Endothelial cell of umbilical vein (primary cell): ENCODE data around the gene MYOCD. TPM values are rescaled to one million over a fixed set of nuclear protein-coding genes. Genes with fewer than 3 reads are reported as not detected.

Experiments
- BruUV-seq: library from RNA; stranded (reverse); fragments of 400-500 nt; replicated peaks from 2 replicates; lab custom pipeline; 2021; lab: Mats Ljungman, UMichigan
- CTCF ChIA-PET: fragments of 300-600, 350-600 bp; sonication (Branson Sonifier 250); formaldehyde crosslinking; loops from one replicate; lab custom pipeline; 2021; ENCODE audit warnings: antibody characterized with exemption, inconsistent platforms; lab: Charles Lee
- POLR2A ChIA-PET: fragments of 300-600, 350-600 bp; sonication (Branson Sonifier 250); formaldehyde crosslinking; loops from one replicate; lab custom pipeline; 2021; ENCODE audit warnings: antibody characterized with exemption, inconsistent platforms; lab: Charles Lee
- DNase-seq: peaks from one replicate; pipeline ENCODE4 v3.0.0-alpha.2; 2011; ENCODE audit warnings: low read depth, low spot score
- FAIRE-seq: peaks from 2 replicates; lab custom pipeline; 2011; peaks lifted over from hg19 to GRCh38; lab: Jason Lieb, UNC
- H2AFZ ChIP-seq: 2 replicates; pipeline ENCODE4 v1.6.0; 2012; ENCODE audit warnings: low read depth, low read length, control low read depth, inconsistent platforms
- H3K27ac ChIP-seq: 2 replicates; pipeline ENCODE4 v1.5.1; 2011; ENCODE audit warnings: low read depth, mild to moderate bottlenecking, control low read depth, low read length, moderate library complexity; ENCODE audit not compliant: insufficient read depth
- H3K27me3 ChIP-seq, 2 experiments: 2 replicates each; pipeline versions ENCODE4 v1.6.0 to v1.6.1; 2011; ENCODE audit warnings: low read length in 2 of 2, mixed read lengths in 1 of 2; ENCODE audit not compliant: control insufficient read depth in 2 of 2, insufficient read depth in 2 of 2
- H3K36me3 ChIP-seq, 2 experiments: 2 replicates in 1 of 2; 3 replicates in 1 of 2; pipeline ENCODE4 v1.5.1; 2011; ENCODE audit warnings: low read length in 2 of 2, mild to moderate bottlenecking in 1 of 2, moderate library complexity in 1 of 2; ENCODE audit not compliant: control insufficient read depth in 2 of 2, insufficient read depth in 2 of 2; ENCODE audit errors: extremely low read depth in 1 of 2
- H3K4me1 ChIP-seq: 3 replicates; pipeline ENCODE4 v1.5.1; 2011; ENCODE audit warnings: mild to moderate bottlenecking, low read length; ENCODE audit not compliant: control insufficient read depth, insufficient read depth; ENCODE audit errors: extremely low read depth
- H3K4me2 ChIP-seq: 2 replicates; pipeline ENCODE4 v1.6.1; 2011; ENCODE audit warnings: low read length, control low read depth, mixed read lengths; ENCODE audit not compliant: insufficient read depth
- H3K4me3 ChIP-seq, 3 experiments: fragments of 200-600 bp in 1 of 3; sonication (generic), shearing (Covaris generic) in 1 of 3; replicated peaks in 1 of 3; 2 replicates each; pipeline ENCODE4 v1.5.1; 2011 to 2016; ENCODE audit warnings: control low read depth in 3 of 3, low read length in 3 of 3, mild to moderate bottlenecking in 2 of 3, inconsistent platforms in 1 of 3, low read depth in 1 of 3, moderate library complexity in 1 of 3; ENCODE audit not compliant: insufficient read depth in 1 of 3
- H3K79me2 ChIP-seq: 2 replicates; pipeline ENCODE4 v1.6.0; 2012; ENCODE audit warnings: low read length, inconsistent platforms; ENCODE audit not compliant: control insufficient read depth, insufficient read depth
- H3K9ac ChIP-seq: replicated peaks from 2 replicates; pipeline ENCODE3; 2011; ENCODE audit warnings: low read length, control low read depth; ENCODE audit not compliant: insufficient read depth; ENCODE audit errors: extremely low read depth
- H3K9me1 ChIP-seq: replicated peaks from 3 replicates; pipeline ENCODE4 v1.6.0; 2011; ENCODE audit warnings: mild to moderate bottlenecking, low read length; ENCODE audit not compliant: control insufficient read depth, insufficient read depth; ENCODE audit errors: extremely low read depth
- H3K9me3 ChIP-seq: replicated peaks from 2 replicates; pipeline ENCODE4 v1.5.1; 2012; ENCODE audit warnings: low read length, inconsistent platforms; ENCODE audit not compliant: control insufficient read depth, insufficient read depth
- H4K20me1 ChIP-seq: replicated peaks from 2 replicates; pipeline ENCODE3; 2011; ENCODE audit warnings: mild to moderate bottlenecking, low read length; ENCODE audit not compliant: control insufficient read depth, insufficient read depth; ENCODE audit errors: extremely low read depth
- EZH2 ChIP-seq: IDR thresholded peaks from 2 replicates; pipeline ENCODE4 v1.6.1; 2012; ENCODE audit warnings: borderline replicate concordance, low read depth, mild to moderate bottlenecking, moderate library complexity, low read length, inconsistent platforms; ENCODE audit not compliant: severe bottlenecking
- GATA2 ChIP-seq: IDR thresholded peaks from 2 replicates; pipeline ENCODE4 v1.7.0; 2011; ENCODE audit warnings: low read depth, mild to moderate bottlenecking, moderate library complexity, mixed read lengths, low read length; ENCODE audit not compliant: insufficient read length, insufficient read depth
- JUN ChIP-seq: IDR thresholded peaks from 2 replicates; pipeline ENCODE4 v1.6.1; 2011; ENCODE audit warnings: borderline replicate concordance, low read depth; ENCODE audit not compliant: insufficient read length, insufficient read depth
- MYC ChIP-seq: IDR thresholded peaks from one replicate; pipeline ENCODE4 v1.6.1; 2011; ENCODE audit warnings: mild to moderate bottlenecking, low read depth, low read length
- POLR2A ChIP-seq: IDR thresholded peaks from 2 replicates; pipeline ENCODE4 v1.6.1; 2012; ENCODE audit warnings: low read depth, mild to moderate bottlenecking, control low read depth, low read length
- POLR2AphosphoS5 ChIP-seq: IDR thresholded peaks from 2 replicates; pipeline ENCODE4 v1.6.1; 2012; ENCODE audit warnings: low read depth, mild to moderate bottlenecking, control low read depth, low read length, moderate library complexity; ENCODE audit not compliant: insufficient read depth
- dilution Hi-C: fragments of 300-500 bp; cut with MboI; formaldehyde crosslinking; loops from one replicate; pipeline ENCODE4 v1.15.0; 2019; ENCODE audit warnings: low sequenced_read_pairs; ENCODE audit not compliant: extremely low pct_ligation_motif_present
- intact Hi-C: fragments of 100-400 bp; cut with micrococcal nuclease; formaldehyde crosslinking; loops from one replicate; pipeline ENCODE4 v1.10.0; 2022
- polyA plus RNA-seq, 4 experiments: library from polyadenylated mRNA; depleted of rRNA in 3 of 4; stranded (reverse) in 3 of 4; unstranded in 1 of 4; fragments of >200 nt; gene quantifications; 2 replicates each; pipeline versions ENCODE4 v1.2.1 to v1.2.3, GENCODE V29; 2011 to 2012; ENCODE audit warnings: missing spikeins in 1 of 4
- total RNA-seq: library from RNA; stranded (reverse); gene quantifications from 2 replicates; pipeline ENCODE4 v1.2.3, GENCODE V29; 2021
- TF ChIP-seq, protein P1 (sequence below), 2 donors: IDR thresholded peaks; 1 replicate in 1 of 2; 2 replicates in 1 of 2; pipeline ENCODE4 v1.5.1; 2011; ENCODE audit warnings: low read length in 2 of 2, mild to moderate bottlenecking in 2 of 2, moderate library complexity in 2 of 2, control low read depth in 1 of 2, inconsistent platforms in 1 of 2, low read depth in 1 of 2; ENCODE audit not compliant: insufficient read depth in 1 of 2; ENCODE audit errors: extremely low read depth in 1 of 2
- TF ChIP-seq, protein P2 (sequence below): IDR thresholded peaks from 2 replicates; pipeline ENCODE4 v1.6.1; 2011; ENCODE audit not compliant: insufficient read depth, insufficient read length

Gene MYOCD
- total and polyA plus RNA-seq, 2 donors (not counting 3 experiments of a cell fraction or from before 2014, with no cell fraction given), result not detected

DNA sequence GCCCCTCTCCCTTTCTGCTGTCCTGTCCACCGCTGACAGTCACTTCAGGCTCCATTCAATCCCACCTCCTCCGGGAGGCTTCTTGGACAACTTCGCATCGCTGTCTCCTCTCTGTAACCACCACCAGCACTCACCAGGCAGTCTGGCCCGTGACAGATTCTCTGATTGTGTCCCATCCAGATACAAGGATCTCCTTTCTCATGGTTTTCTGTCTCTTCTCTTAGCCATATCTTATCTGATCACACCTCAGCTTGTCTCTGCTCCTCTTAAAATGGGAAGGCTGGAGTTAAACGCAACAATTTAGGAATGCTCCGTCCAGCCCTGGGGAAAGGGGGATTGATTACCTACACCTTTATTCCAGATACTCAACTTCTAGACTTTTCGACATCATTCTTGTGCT is 66.7 kb downstream of the MYOCD start:
- FAIRE-seq (no peak), DNase-seq (no peak)
- Histone ChIP-seq H3K4me2 (no peak overlapping the region), H3K36me3 (no peaks in the 10 kb centered on the region), H3K9me1 (no peaks in the 10 kb centered on the region), H3K9me3 (no peaks in the 10 kb centered on the region), H3K27ac (no peak overlapping the region), H2AFZ (no peak overlapping the region), H4K20me1 (no peaks in the 10 kb centered on the region), H3K79me2 (no peaks in the 10 kb centered on the region), H3K27me3 (no peaks in the 10 kb centered on the region), H3K4me3 (no peak overlapping the region), H3K4me1 (no peaks in the 10 kb centered on the region), H3K9ac (no peak overlapping the region)
- BruUV-seq, result no TSS peak
- POLR2A ChIA-PET, result no interaction called here
- intact Hi-C loops, result no loop called here
- dilution Hi-C loops, result no loop called here
- TF ChIP-seq, protein P1, sequence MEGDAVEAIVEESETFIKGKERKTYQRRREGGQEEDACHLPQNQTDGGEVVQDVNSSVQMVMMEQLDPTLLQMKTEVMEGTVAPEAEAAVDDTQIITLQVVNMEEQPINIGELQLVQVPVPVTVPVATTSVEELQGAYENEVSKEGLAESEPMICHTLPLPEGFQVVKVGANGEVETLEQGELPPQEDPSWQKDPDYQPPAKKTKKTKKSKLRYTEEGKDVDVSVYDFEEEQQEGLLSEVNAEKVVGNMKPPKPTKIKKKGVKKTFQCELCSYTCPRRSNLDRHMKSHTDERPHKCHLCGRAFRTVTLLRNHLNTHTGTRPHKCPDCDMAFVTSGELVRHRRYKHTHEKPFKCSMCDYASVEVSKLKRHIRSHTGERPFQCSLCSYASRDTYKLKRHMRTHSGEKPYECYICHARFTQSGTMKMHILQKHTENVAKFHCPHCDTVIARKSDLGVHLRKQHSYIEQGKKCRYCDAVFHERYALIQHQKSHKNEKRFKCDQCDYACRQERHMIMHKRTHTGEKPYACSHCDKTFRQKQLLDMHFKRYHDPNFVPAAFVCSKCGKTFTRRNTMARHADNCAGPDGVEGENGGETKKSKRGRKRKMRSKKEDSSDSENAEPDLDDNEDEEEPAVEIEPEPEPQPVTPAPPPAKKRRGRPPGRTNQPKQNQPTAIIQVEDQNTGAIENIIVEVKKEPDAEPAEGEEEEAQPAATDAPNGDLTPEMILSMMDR (IDR thresholded peaks at IDR 0.05; ENCODE audit: extremely low read depth in 1 of 2, insufficient read depth in 1 of 2, low read depth in 1 of 2, low read length in 2 of 2), result no peak
- no peak for TF ChIP-seq JUN
- TF ChIP-seq, protein P2, sequence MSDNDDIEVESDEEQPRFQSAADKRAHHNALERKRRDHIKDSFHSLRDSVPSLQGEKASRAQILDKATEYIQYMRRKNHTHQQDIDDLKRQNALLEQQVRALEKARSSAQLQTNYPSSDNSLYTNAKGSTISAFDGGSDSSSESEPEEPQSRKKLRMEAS, result no peak
- TF ChIP-seq POLR2AphosphoS5, result no peak
- TF ChIP-seq GATA2, result no peak
- no peak for TF ChIP-seq POLR2A
- TF ChIP-seq EZH2, result no peak
- TF ChIP-seq MYC, result no peak
- CTCF ChIA-PET, result no interaction called here
